Measurements from ENCODE around the gene RGS8.
"Not testable (repeated sequence)": the region's sequence is repeated elsewhere in the genome, so short reads cannot be mapped to it uniquely, and the experiment has no call there.

The RGS8 gene

DNA sequence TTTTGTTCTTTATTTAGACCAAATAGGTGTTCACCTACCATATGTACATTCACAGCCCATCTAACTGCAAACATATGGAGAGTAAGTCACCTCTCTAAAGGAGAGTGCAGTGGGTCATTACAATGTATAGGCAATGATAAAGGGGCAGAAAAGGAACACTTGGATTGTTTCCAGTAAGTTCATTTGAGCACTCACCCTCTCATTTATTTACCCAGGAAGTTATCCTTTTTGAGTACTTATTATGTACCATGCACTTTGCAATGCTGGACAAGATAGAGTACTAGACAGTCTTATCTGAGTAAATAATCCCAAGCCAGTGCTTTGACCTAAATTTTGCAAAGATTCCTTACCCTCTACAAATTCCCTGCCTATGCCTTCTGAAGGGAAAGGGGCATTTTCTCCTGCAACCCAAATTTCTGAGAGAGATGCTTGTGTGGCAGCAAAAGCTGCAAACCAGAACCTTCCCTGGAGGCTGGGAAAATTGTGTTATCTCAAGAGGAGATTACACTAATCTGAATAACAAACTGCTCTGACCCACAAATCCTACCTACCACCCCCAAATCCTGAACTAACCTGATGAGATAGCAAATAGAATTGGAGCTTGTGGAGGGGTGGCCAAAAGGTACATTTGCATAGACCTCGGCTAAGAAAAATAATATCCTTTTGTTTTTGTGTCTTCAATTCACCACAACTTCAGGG lies 18.6 kb upstream of the RGS8 start:
- DNase-seq (ENCODE audit: low spot score): no peak
- FAIRE-seq: no peak

DNA sequence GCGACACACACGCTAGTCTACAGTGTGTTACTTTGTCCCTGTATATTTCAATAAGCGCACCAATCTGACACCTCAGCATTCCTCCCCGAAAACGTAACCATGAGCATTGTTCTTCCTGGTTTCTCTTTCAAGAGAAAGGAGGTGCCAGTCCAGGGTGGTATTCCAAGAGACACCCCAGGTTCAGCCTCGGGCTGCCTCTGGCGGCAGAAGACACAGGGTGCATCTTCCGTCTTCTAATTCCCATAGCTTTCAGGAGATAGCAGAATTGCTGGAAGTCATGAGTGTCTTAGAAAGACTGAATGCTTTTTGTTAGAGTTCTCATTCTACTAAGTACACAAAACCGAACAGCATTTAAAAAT lies 15.9 kb upstream of the RGS8 start:
- no peak for FAIRE-seq

GRCh38 chr1:182699393-182700350 lies 15.3 kb upstream of the RGS8 start:
- no peak for FAIRE-seq
- no peak for DNase-seq (ENCODE audit: low spot score)

More for the DNA sequence above, 15.9 kb upstream of the RGS8 start:
- no peak for DNase-seq (ENCODE audit: low spot score)

DNA sequence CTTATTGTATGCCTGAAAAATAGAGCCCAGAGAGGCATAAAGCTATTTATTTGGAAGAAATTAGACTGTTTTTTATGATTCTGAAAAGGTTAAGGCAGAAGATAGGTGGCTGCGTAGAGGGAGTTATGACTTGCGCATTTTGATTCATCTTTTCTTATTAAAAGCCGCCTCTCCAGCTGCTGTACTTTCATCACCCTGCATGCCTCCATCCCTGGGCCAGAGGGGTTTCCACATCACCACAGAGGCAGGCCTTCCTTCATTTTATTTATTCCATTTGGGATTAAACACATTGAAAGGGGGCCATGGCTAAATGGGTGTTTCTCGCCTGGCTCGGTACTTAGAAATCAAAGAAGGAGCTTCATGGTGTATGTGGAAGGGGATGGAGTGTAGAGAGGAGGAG lies 14.6 kb upstream of the RGS8 start:
- FAIRE-seq: no peak
- DNase-seq (ENCODE audit: low spot score): no peak

- DNase-seq (ENCODE audit: low spot score); FAIRE-seq: not testable (repeated sequence)
Measured at GRCh38 chr1:182693139-182693538, 8.8 kb upstream of the RGS8 start.

DNA sequence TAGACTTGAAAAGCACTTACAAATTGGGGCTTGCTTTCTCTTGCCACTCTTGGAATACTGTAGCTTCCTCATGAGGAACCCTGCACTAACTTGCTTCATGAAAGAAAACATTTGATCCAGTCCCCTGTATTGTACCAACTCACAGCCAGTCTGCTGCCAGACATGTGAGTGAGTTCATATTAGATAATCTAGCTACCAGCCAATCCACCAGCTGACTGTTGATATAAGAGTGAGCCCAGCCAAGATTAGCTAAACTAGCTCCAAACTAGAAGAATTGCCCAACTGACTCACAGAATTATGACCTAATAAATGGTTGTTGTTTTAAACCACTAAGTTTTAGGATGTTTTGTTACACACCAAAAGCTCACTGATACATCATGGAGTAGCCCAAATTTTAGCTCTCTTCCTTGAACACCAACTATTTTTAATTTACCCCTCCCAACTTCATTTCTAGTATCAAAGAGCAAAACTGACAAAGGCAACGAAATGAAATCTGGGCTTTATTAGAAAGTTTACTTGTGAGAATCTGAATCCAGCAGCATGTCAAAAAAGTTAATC lies 6.6 kb upstream of the RGS8 start:
- FAIRE-seq: no peak
- no peak for DNase-seq (ENCODE audit: low spot score)

DNA sequence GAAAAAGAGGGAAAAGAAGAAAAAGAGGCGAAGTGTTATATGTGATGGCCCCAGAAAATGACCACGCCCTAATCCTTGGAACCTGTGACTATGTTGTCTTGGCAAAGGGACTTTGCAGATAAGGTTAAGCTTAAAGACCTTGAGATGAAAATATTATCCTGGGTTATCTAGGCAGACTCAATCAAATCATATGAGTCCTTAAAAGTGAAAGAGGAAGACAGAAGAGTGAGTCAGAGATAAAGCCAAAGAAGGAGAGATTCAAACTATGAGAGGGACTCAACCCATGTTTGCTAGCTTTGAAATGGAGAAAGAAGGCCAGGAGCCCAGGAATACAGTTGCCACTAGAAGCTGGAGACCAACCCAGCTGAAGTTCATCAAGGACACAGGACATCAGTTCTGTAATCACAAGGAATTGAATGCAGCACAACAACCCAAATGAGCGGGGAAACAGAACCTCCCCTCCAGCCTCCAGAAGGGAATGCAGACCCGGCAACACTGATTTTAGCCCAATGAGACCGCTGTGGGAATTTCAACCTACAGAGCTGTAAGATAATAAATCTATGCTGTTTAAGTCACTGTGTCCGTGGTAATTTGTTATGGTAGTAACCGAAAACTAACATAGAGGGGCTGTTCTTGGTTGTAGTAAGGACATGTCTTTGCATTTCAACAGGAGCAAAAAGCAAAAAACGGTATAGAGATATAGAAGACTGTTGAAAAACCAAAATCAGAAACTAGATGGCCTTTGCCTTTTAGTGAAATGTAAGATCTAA lies 4.2 kb upstream of the RGS8 start:
- FAIRE-seq: no peak
- DNase-seq (ENCODE audit: low spot score): no peak

- FAIRE-seq (no peak), DNase-seq (ENCODE audit: low spot score) (no peak)
Measured at GRCh38 chr1:182687361-182687760, 3.0 kb upstream of the RGS8 start.

DNA sequence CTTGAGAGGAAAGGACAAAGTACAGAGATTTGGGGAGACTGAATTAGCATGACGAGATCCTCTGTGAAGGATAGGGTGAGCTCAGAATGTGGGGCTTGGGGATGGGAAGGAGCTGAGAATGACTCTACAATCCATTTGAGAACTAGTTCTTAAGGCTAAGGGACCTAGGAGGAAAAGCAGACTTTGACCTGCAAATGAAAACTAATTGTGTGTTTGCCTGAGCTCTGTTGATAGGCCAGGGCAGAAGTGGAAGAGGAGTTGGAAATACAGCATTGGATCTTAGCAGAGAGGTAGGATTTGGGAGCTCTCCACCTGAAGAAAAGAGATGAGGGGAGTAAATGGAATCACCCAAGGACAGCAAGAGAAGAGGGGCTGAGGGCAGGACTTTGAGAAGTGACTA lies 2.1 kb upstream of the RGS8 start:
- no peak for DNase-seq (ENCODE audit: low spot score)
- no peak for FAIRE-seq

DNA sequence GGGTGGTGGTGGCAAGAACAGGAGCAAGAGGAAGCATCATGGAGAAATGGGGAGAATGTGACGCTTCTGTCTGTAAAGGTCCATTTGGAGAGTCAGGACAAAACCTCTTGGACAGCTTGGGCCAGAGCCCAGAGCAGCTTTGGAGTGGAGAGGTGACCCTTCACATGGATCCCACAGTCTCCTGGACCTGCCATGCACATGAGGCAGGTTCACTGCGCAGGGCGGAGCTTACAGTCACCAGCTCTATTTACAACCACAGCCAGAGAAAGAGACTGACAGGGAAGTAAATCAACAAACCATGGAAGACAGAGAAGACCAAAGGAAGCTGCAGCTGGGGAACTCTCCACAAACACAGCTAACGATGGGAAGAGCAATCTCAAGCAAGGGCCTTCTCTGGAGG lies 828 bp upstream of the RGS8 start:
- DNase-seq (ENCODE audit: low spot score) (no peak), FAIRE-seq (no peak)

GRCh38 chr1:182682898-182683501 lies 1.4 kb downstream of the RGS8 start:
- no peak for DNase-seq (ENCODE audit: low spot score)
- FAIRE-seq: no peak

DNA sequence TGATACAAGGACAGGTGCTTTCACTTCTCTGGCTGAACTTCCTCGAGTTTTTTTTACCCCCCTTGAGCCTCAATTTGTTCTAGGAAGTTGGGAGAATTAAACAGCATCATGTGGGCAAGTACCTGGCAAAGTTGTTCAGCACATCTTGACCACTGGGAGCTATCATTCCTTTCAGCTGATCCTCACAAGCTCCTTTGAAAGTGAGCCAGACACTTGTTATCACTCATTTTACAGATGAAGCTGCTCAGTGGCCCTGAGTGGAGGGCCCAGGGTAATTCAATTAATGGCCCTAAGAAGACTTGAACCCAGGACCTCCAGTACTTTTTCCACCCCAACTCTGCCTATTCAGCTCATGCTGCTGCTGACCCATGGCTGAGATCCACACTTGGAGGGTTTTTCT lies 2.0 kb downstream of the RGS8 start:
- FAIRE-seq: no peak
- DNase-seq (ENCODE audit: low spot score): no peak

- DNase-seq (ENCODE audit: low spot score) (no peak), FAIRE-seq (no peak)
Measured at GRCh38 chr1:182681568-182681912, 2.8 kb downstream of the RGS8 start.

DNA sequence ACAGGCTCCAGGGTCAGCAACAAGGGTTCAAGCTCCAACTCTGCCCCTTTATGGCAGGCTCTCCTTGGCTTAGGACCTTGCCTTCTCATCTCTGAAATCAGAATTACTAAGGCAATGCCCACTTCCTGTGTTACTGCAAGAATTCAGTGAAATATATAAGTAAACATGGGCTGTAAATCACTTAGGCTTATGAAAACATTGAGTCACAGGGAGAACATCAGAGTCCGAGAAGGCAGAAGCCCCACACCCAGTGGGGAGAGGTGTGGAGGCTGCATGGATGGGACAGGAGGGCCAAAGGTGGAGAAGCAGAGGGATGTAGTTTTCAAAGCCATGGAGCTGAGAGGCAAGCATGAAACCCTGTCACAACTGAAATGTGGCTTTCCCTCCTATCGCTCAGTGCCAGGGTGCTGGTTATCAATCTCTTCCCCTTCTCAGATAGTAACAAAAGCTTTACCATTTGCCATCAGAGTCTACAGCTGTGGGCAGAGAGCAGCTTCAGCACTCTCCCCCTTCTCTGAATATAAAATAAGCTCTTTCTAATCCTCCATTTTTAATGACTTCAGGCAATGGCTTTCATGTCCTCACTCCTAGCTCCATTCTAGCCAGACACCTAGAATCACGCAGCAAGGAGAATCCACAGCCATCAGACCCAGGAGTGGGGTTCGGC lies 3.4 kb downstream of the RGS8 start:
- DNase-seq (ENCODE audit: low spot score) (no peak), FAIRE-seq (no peak)

DNA sequence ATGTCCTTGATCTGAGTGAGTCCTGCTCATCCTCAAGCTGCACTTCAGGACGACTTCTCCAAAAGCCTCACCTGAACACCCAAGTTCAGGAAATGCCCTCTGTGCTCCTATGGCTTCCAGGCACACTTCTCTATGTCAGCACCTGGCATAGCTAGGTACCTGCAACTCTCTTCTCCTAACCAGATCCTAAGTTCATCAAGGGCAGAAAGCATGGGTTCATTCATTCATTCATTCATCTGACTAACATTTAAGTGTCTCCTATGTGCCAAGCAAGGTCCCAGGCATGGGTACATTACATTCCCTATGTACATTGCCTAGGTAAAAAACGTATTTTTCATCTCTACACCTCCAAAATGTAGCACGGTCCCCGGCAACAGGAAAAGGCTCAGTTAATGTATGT lies 4.0 kb downstream of the RGS8 start:
- no peak for DNase-seq (ENCODE audit: low spot score)
- no peak for FAIRE-seq

DNA sequence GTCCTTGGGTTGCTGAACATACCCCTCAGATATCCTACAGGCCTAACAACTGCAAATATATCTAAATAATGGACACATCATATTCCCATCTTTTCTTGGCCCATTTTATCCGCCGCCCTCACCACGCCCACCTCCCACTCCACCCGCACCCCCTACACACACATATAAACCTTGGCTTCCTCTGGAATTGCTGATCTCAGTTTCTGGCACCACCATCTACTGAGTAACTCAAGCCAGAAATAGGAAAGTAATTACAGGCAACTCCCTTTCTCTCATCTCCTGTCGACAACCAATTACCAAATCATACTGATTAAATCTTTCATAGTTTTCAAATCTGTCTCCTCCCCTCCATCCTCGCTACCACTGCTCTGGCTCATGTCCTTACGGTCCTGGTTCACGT lies 4.7 kb downstream of the RGS8 start:
- FAIRE-seq (no peak), DNase-seq (ENCODE audit: low spot score) (no peak)

GRCh38 chr1:182677397-182678098 lies 6.8 kb downstream of the RGS8 start:
- no peak for FAIRE-seq
- no peak for DNase-seq (ENCODE audit: low spot score)

DNA sequence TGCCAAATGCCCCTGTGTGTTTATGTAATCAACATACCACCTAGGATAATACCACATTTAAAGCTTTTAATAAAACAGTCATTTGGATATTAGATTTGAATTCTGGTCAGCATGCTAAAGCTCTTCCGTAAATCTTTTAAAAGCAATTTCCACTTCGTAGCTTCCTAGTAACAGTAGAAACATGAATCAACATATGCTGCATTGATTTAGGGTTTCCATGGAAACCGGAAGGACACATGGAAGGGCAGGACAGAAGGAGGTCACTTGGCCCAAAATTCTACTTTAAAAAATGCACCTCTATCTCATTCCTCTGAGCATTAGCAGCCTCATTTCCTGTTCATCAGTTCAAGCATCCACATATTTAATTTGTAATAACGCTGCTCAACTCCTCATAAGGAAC lies 8.1 kb downstream of the RGS8 start:
- no peak for DNase-seq (ENCODE audit: low spot score)
- FAIRE-seq: no peak

GRCh38 chr1:182674346-182675246 lies 9.8 kb downstream of the RGS8 start:
- DNase-seq (ENCODE audit: low spot score) (no peak), FAIRE-seq (no peak)
